HEK293T (cell line): ENCODE data around the gene DLG2.

Experiments used
- CTCF ChIA-PET: fragments of 350-600 bp; formaldehyde crosslinking; extraction: SDS; loops from one replicate; lab custom pipeline; 2021; ENCODE audit warnings: antibody characterized with exemption, inconsistent platforms; lab: Yijun Ruan, JAX
- POLR2A ChIA-PET: fragments of 350-600 bp; formaldehyde crosslinking; extraction: SDS; loops from one replicate; lab custom pipeline; 2020; ENCODE audit warnings: antibody characterized with exemption, inconsistent platforms; lab: Yijun Ruan, JAX
- DNase-seq: peaks from one replicate; pipeline ENCODE4 v3.0.0; 2012; ENCODE audit warnings: mixed read lengths; ENCODE audit errors: extremely low spot score
- ARNT ChIP-seq: fragments of 450-650 bp; IDR thresholded peaks from 2 replicates; pipeline ENCODE4 v1.6.1; 2017; ENCODE audit warnings: mild to moderate bottlenecking
- BHLHE40 ChIP-seq: fragments of 450-650 bp; IDR thresholded peaks from 2 replicates; pipeline ENCODE4 v1.6.1; 2016; ENCODE audit warnings: mild to moderate bottlenecking, moderate library complexity, borderline replicate concordance
- CTBP1 ChIP-seq: fragments of 450-650 bp; IDR thresholded peaks from 2 replicates; pipeline ENCODE4 v1.6.1; 2016; ENCODE audit warnings: borderline replicate concordance
- ELF4 ChIP-seq: fragments of 450-650 bp; IDR thresholded peaks from 2 replicates; pipeline ENCODE4 v1.6.1; 2017; ENCODE audit warnings: antibody characterized with exemption
- FOXA1 ChIP-seq: fragments of 450-650 bp; IDR thresholded peaks from 2 replicates; pipeline ENCODE4 v1.6.1; 2016; ENCODE audit warnings: mild to moderate bottlenecking
- FOXK2 ChIP-seq: fragments of 450-650 bp; IDR thresholded peaks from 2 replicates; pipeline ENCODE4 v1.6.1; 2016; ENCODE audit warnings: mild to moderate bottlenecking
- FOXM1 ChIP-seq: fragments of 450-650 bp; IDR thresholded peaks from 2 replicates; pipeline ENCODE4 v1.6.1; 2017; ENCODE audit warnings: mild to moderate bottlenecking, borderline replicate concordance
- HDGF ChIP-seq: fragments of 450-650 bp; IDR thresholded peaks from 2 replicates; pipeline ENCODE4 v1.6.1; 2017; ENCODE audit warnings: antibody characterized with exemption, borderline replicate concordance
- L3MBTL2 ChIP-seq: fragments of 450-650 bp; conservative IDR thresholded peaks from 2 replicates; pipeline ENCODE4 v1.6.1; 2016; ENCODE audit warnings: mild to moderate bottlenecking
- LEF1 ChIP-seq: fragments of 450-650 bp; IDR thresholded peaks from 2 replicates; pipeline ENCODE4 v1.6.1; 2017; ENCODE audit warnings: mild to moderate bottlenecking, borderline replicate concordance
- NFRKB ChIP-seq: fragments of 450-650 bp; IDR thresholded peaks from 2 replicates; pipeline ENCODE4 v1.6.1; 2016; ENCODE audit warnings: mild to moderate bottlenecking, moderate library complexity
- SP1 ChIP-seq: fragments of 450-650 bp; IDR thresholded peaks from 2 replicates; pipeline ENCODE4 v1.6.1; 2017
- SUZ12 ChIP-seq: fragments of 450-650 bp; IDR thresholded peaks from 2 replicates; pipeline ENCODE4 v1.6.1; 2016; ENCODE audit warnings: mild to moderate bottlenecking
- TARDBP ChIP-seq: fragments of 450-650 bp; IDR thresholded peaks from 2 replicates; pipeline ENCODE4 v1.6.1; 2016
- ZNF384 ChIP-seq: fragments of 450-650 bp; IDR thresholded peaks from 2 replicates; pipeline ENCODE4 v1.6.1; 2016
- TF ChIP-seq, protein P1 (sequence below): fragments of 450-650 bp; IDR thresholded peaks from 2 replicates; pipeline ENCODE4 v1.6.1; 2016

Gene DLG2

DNA sequence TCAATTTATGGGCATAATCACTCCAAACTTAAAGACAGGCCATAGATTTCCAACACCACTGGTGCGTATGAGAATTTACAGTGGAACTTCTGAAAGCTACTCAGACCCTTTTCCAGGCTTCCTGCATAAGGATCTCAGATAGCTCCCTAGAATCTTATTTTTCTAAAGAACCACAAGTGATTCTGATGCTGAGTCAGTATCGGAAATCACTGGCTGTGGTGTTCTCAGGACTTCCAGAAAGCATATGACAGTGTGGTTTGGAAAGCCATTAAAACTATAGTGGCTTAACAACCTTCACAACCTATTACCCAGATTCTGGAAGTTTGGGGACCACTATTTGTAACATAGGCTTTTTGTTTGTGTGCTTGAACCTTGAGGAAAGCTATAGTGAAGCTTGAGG is 756.0 kb downstream of the DLG2 start:
- TF ChIP-seq CTBP1 (no peak), SP1 (no peak), ZNF384 (no peak), FOXK2 (no peak), HDGF (no peak), BHLHE40 (no peak)
- TF ChIP-seq, protein P1, sequence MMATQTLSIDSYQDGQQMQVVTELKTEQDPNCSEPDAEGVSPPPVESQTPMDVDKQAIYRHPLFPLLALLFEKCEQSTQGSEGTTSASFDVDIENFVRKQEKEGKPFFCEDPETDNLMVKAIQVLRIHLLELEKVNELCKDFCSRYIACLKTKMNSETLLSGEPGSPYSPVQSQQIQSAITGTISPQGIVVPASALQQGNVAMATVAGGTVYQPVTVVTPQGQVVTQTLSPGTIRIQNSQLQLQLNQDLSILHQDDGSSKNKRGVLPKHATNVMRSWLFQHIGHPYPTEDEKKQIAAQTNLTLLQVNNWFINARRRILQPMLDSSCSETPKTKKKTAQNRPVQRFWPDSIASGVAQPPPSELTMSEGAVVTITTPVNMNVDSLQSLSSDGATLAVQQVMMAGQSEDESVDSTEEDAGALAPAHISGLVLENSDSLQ = no peak
- DNase-seq = no peak
- POLR2A ChIA-PET = no interaction called here
- CTCF ChIA-PET = no interaction called here

DNA sequence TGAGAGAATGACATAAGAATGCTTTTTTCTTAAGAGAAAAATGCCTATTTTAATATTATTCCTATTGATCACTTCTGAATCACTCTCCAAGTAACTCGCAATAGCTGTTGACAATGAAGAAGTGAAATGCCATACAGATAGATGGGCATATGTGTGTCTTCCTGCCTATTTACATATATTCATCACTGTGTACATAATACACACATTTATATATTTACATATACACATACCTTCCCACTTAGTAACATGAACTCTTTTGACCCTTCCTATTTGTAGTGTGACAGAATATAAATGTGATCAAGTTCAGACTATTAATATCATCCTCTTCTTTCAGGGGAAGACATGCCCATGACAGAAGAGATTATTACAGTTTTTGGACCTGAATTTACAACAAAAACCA is 756.7 kb downstream of the DLG2 start:
- ChIA-PET POLR2A (no interaction called here), CTCF (no interaction called here)
- TF ChIP-seq TARDBP (no peak), LEF1 (no peak), ELF4 (no peak), BHLHE40 (no peak), L3MBTL2 (no peak), ARNT (no peak), SP1 (no peak), NFRKB (no peak), FOXK2 (no peak)
- TF ChIP-seq, protein P1 = no peak
- no peak for DNase-seq

DNA sequence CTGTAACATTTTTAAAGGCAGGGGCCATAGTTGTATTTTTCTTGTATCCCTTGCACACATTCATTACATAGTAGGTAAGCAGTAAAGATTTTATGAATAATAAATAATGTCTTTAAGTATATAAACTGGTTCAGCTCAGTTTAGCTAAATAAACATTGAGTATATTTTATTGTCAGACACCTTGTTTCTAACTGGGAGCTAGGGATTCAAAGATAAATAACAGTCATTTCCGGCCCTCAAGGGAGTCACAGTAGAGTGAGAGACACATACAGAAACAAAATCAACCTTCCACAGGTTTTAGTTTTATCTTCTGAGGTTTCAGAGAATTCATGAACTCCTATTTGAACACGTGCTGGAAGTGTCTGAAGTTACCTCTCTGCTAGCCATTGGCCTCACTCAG is 760.2 kb downstream of the DLG2 start:
- no peak for TF ChIP-seq FOXK2
- no peak for TF ChIP-seq NFRKB
- TF ChIP-seq ELF4 = no peak
- TF ChIP-seq, protein P1 = no peak
- no peak for TF ChIP-seq TARDBP
- TF ChIP-seq HDGF = no peak
- no peak for TF ChIP-seq ZNF384
- TF ChIP-seq FOXA1 = no peak
- no peak for TF ChIP-seq ARNT
- no peak for TF ChIP-seq SP1
- TF ChIP-seq SUZ12 = no peak
- TF ChIP-seq BHLHE40 = no peak
- no peak for TF ChIP-seq FOXM1
- DNase-seq = no peak
- ChIA-PET POLR2A (no interaction called here), CTCF (interaction anchor here (1.1 kb wide), 1 partner anchor 12 kb away, joined by 3 read pairs; no protein-coding TSS in a partner anchor)

DNA sequence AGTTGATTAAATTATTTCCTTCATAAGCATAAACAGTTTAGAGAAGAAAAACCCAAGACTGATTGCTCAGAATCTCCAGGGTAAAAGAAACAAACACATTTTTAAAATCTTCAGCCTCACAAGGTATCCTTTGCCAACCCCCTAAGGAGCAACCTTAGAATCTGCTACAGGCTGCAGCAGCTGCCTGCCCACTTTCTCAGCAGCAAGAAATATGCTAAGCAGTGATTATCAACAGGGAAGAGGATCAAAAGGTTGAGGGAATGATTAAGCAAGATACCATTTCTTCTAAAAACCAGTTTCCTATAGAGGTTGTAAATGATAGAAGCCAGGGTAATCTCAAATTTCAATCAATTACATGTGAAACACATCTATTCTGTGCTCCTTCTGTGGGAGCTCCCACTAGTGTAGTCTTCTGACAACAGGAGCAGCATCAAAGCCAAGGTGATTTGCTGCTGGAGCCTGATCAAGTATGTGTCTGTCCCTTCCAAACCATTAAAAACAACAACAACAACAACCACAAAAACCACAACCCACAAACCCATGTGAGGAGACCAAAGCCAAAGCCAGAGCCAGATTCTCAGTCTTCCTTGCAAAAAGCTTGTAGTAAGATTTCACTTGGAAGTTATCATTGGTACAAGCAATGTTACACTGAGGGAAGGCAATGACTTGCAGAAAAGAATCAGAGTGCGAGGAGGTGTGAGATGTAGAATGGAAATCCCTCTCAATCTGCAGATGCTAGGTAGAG is 761.2 kb downstream of the DLG2 start:
- TF ChIP-seq NFRKB (no peak), FOXM1 (no peak), CTBP1 (no peak), BHLHE40 (no peak), ZNF384 (no peak), SUZ12 (no peak), ELF4 (no peak), LEF1 (no peak), ARNT (no peak), FOXA1 (no peak), HDGF (no peak), SP1 (no peak), FOXK2 (no peak), TARDBP (no peak), L3MBTL2 (no peak)
- TF ChIP-seq, protein P1 = no peak
- ChIA-PET CTCF (interaction anchor here (1.1 kb wide), 1 partner anchor 11 kb away, joined by 3 read pairs; no protein-coding TSS in a partner anchor), POLR2A (no interaction called here)
- DNase-seq = no peak

DNA sequence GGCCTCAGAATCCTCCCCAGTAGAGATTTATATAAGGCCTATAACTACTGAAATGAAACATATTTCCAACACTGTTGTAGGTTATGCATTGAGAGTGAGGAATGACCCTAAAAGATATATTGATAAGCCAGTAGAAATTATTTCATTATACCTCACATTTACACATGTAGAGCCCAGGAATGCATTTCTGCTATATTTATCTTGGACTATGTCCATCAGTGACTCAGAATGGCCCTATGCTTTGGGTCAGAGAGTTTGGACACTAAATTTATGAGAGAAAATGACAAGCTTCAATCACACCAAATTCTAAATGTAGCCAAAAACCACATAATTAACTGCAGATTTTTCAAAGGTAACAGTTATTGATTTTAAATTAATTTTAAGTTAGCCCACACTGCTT is 761.9 kb downstream of the DLG2 start:
- ChIA-PET POLR2A (no interaction called here), CTCF (no interaction called here)
- DNase-seq = no peak
- no peak for TF ChIP-seq NFRKB
- TF ChIP-seq ELF4 = no peak
- TF ChIP-seq FOXA1 = no peak
- TF ChIP-seq L3MBTL2 = no peak
- TF ChIP-seq, protein P1 = no peak
- TF ChIP-seq FOXK2 = no peak
- TF ChIP-seq FOXM1 = no peak
- TF ChIP-seq HDGF = no peak
- no peak for TF ChIP-seq ZNF384
- TF ChIP-seq ARNT = no peak
- TF ChIP-seq CTBP1 = no peak
- no peak for TF ChIP-seq LEF1
- TF ChIP-seq SP1 = no peak
